ENCODE results near the gene SMG6. TPM values are rescaled to one million over a fixed set of nuclear protein-coding genes. Genes with fewer than 3 reads are reported as not detected.
"Not testable (repeated sequence)": the region's sequence is repeated elsewhere in the genome, so short reads cannot be mapped to it uniquely, and the experiment has no call there.

Gene SMG6
- total and polyA plus RNA-seq, 8 donors: 17.0 to 102 (median 24.4) TPM

DNA sequence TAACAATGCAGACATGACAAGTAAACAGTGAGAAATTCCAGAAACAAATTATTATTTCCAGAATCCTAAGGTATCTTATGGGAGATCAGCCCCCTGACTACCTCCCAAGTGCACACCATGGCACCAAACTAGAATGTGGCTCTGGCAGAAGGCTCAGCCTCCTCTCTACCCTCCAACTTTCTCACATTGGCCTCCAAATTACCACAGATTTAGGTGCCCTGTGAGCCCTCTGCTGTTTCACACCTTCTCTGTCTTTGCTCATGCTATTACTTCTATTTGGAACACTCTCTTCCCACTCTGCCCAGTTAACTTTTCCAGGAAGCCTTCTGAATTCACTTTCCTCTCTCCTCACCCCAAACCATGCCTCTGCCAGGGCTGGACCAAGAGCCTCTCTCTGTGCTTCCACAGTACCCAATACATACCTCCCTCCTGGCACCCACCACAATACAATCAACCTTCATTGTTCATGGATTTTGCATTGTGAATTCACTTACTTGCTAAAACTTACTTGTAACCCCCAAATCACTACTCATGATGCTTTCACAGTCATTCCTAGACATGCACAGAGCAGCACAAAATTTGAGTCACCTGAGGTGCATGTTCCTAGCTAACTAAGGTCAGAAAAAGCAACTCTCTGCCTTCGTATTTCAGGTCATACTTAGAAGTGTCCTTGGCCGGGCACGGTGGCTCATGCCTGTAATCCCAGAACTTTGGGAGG lies 31.4 kb downstream of the SMG6 start:
- peaks cover 0 to 87% (median 73%) of the 10 kb centered on the region in 4 donors for H3K36me3 ChIP-seq
- no peaks in the 10 kb centered on the region for H3K9me3 ChIP-seq
- no peak overlapping the region for H3K4me3 ChIP-seq
- no peak overlapping the region for H3K27ac ChIP-seq
- peaks cover 0 to 12% (median 0%) of the 10 kb centered on the region in 4 donors for H3K4me1 ChIP-seq
- H3K27me3 ChIP-seq: no peaks in the 10 kb centered on the region
- no peak for DNase-seq
- intact Hi-C loops (cut with DNase I; ENCODE audit: low total_unique reads): no loop called here
- TF ChIP-seq, protein P1, sequence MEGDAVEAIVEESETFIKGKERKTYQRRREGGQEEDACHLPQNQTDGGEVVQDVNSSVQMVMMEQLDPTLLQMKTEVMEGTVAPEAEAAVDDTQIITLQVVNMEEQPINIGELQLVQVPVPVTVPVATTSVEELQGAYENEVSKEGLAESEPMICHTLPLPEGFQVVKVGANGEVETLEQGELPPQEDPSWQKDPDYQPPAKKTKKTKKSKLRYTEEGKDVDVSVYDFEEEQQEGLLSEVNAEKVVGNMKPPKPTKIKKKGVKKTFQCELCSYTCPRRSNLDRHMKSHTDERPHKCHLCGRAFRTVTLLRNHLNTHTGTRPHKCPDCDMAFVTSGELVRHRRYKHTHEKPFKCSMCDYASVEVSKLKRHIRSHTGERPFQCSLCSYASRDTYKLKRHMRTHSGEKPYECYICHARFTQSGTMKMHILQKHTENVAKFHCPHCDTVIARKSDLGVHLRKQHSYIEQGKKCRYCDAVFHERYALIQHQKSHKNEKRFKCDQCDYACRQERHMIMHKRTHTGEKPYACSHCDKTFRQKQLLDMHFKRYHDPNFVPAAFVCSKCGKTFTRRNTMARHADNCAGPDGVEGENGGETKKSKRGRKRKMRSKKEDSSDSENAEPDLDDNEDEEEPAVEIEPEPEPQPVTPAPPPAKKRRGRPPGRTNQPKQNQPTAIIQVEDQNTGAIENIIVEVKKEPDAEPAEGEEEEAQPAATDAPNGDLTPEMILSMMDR (IDR thresholded peaks at IDR 0.05): no peak
- TF ChIP-seq POLR2AphosphoS5 (IDR thresholded peaks at IDR 0.05) (no peak), POLR2A (IDR thresholded peaks at IDR 0.05) (no peak), EP300 (IDR thresholded peaks at IDR 0.05) (no peak)
- WGBS, 5 donors: 93 to 97% (median 96%) methylated on average over 3 of the region's 3 CpGs

DNA sequence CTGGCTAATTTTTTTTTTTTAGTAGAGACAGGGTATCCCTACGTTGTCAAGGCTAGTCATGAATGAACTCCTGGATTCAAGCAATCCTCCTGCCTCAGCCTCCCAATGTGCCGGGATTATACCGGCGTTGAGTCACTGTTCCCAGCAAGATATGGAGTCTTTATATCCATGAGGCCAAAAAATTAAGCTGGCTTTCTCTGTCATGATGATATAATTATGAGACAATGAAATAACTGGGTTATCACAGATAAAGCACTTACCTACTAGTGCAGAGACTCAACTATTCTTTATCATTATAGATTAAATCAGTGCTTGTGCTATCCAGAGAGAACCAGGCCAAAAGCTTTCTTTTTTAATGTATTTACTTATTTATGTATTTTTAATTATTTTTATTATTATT lies 36.2 kb downstream of the SMG6 start:
- intact Hi-C loops (cut with DNase I; ENCODE audit: low total_unique reads): no loop called here
- Histone ChIP-seq H3K36me3 (peaks cover 0 to 52% (median 36%) of the 10 kb centered on the region in 4 donors), H3K27me3 (no peaks in the 10 kb centered on the region), H3K4me3 (no peak overlapping the region), H3K27ac (peak overlapping the region in 3 of 5 donors; percentile 63 to 75 (median 74)), H3K4me1 (peaks cover 0 to 42% (median 28%) of the 10 kb centered on the region in 4 donors), H3K9me3 (no peaks in the 10 kb centered on the region)
- no peak for DNase-seq
- WGBS, 5 donors: 87 to 92% (median 92%) methylated on average over 4 of the region's 4 CpGs
- no peak for TF ChIP-seq EP300 (IDR thresholded peaks at IDR 0.05)
- no peak for TF ChIP-seq POLR2AphosphoS5 (IDR thresholded peaks at IDR 0.05)
- TF ChIP-seq, protein P1 (IDR thresholded peaks at IDR 0.05): no peak
- no peak for TF ChIP-seq POLR2A (IDR thresholded peaks at IDR 0.05)

DNA sequence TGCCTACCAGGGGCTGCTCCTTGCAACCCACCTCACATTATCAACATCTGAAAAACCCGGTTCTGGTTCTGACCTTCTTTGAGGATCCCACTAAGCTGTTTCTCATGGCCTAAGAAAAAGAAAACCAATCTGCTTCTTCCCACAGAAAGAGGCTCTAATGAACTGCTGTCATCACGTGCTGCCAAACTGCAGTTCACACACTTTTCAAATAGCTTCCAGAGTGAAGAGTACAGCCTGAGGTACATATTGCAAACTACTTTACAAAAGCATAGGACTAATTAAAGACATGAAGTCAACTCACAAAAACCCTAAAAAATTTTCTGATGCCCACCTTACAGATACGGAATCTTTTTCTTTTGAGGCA lies 36.7 kb downstream of the SMG6 start:
- DNase-seq: no peak
- no peak for TF ChIP-seq EP300 (IDR thresholded peaks at IDR 0.05)
- TF ChIP-seq POLR2A (IDR thresholded peaks at IDR 0.05): no peak
- no peak for TF ChIP-seq POLR2AphosphoS5 (IDR thresholded peaks at IDR 0.05)
- TF ChIP-seq, protein P1 (IDR thresholded peaks at IDR 0.05): no peak
- Histone ChIP-seq H3K9me3 (no peaks in the 10 kb centered on the region), H3K4me1 (peaks cover 0 to 44% (median 32%) of the 10 kb centered on the region in 4 donors), H3K27me3 (no peaks in the 10 kb centered on the region), H3K36me3 (peaks cover 0 to 49% (median 31%) of the 10 kb centered on the region in 4 donors), H3K27ac (peak overlapping the region in 4 of 5 donors; percentile 34 to 75 (median 68)), H3K4me3 (no peak overlapping the region)
- WGBS, 5 donors: 55 to 76% (median 65%) methylated on average over 3 of the region's 3 CpGs
- intact Hi-C loops (cut with DNase I; ENCODE audit: low total_unique reads): no loop called here

DNA sequence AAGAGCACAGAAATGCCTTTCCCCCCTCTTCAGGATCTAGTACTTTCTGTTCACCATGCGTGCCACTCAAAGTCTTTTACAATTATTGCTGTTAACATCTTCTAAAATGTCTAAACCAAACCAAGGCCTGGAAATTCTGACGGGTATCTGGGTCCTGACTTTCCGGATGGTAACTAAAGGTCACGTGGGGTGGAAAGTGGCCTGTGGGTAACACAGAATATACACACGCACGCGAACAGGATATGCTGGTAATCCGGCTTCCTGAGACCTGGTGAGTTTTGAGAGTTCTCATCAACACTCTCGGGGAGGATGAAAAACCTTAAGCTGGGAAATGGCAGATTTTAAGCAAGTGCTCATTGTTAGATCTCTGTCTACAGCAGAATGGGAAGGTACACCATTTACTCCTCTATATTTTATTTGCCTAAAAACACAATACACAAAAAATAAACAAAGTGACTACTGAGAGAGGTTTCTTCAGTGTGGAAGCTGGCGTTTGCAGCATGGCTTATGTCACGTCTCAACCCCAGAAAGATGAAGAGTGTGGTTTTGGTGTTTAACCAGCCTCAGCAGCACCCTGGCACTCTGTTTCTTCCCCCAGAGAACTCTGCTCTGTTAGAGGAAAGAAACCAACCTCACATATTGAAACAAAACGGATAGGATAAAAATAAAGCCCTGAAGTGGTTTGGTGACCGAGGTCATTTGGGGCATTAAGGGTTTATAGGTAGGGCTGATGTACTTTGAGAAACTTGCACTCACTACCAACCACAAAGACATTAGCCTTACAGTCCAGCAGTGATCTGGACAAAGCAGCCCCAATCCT lies 37.3 kb downstream of the SMG6 start:
- Histone ChIP-seq H3K9me3 (no peaks in the 10 kb centered on the region), H3K4me1 (peaks cover 0 to 48% (median 34%) of the 10 kb centered on the region in 4 donors), H3K4me3 (no peak overlapping the region), H3K36me3 (peaks cover 0 to 47% (median 25%) of the 10 kb centered on the region in 4 donors), H3K27me3 (no peaks in the 10 kb centered on the region), H3K27ac (peak overlapping the region in 4 of 5 donors; percentile 34 to 75 (median 68))
- DNase-seq: peak; percentile 36 to 73
- 66 to 79% (median 77%) methylated on average over 13 of the region's 13 CpGs for WGBS, 5 donors
- TF ChIP-seq, protein P1 (IDR thresholded peaks at IDR 0.05): no peak
- TF ChIP-seq EP300 (IDR thresholded peaks at IDR 0.05): no peak
- peak in 1 of 3 donors; percentile 21 for TF ChIP-seq POLR2AphosphoS5 (IDR thresholded peaks at IDR 0.05)
- intact Hi-C loops (cut with DNase I; ENCODE audit: low total_unique reads): no loop called here

DNA sequence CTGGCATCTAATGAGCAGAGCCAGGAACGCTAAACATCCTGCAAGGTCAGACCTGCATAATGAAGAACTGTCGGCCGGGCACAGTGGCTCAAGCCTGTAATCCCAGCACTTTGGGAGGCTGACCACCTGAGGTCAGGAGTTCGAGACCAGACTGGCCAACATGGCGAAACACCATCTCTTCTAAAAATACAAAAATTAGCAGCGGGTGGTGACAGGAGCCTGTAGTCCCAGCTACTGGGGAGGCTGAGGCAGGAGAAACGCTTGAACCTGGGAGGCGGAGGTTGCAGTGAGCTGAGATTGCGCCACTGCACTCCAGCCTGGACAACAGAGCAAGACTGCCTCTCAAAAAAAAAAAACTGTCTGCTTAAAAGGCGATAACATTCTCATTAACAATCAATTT lies 38.4 kb downstream of the SMG6 start:
- intact Hi-C loops (cut with DNase I; ENCODE audit: low total_unique reads); DNase-seq; H3K27me3 ChIP-seq; H3K4me3 ChIP-seq; H3K9me3 ChIP-seq: not testable (repeated sequence)
- H3K4me1 ChIP-seq: peaks cover 0 to 49% (median 31%) of the 10 kb centered on the region in 4 donors
- peak overlapping the region in 4 of 5 donors; percentile 22 to 75 (median 66) for H3K27ac ChIP-seq
- WGBS, 5 donors: 91 to 97% (median 92%) methylated on average over 10 of the region's 10 CpGs
- peaks cover 0 to 36% (median 18%) of the 10 kb centered on the region in 4 donors for H3K36me3 ChIP-seq
